ENCODE results near the gene THRB. TPM values are rescaled to one million over a fixed set of nuclear protein-coding genes. Genes with fewer than 3 reads are reported as not detected.

THRB gene
- total RNA-seq, 1 experiment from 2014 or later: 5.8 TPM

DNA sequence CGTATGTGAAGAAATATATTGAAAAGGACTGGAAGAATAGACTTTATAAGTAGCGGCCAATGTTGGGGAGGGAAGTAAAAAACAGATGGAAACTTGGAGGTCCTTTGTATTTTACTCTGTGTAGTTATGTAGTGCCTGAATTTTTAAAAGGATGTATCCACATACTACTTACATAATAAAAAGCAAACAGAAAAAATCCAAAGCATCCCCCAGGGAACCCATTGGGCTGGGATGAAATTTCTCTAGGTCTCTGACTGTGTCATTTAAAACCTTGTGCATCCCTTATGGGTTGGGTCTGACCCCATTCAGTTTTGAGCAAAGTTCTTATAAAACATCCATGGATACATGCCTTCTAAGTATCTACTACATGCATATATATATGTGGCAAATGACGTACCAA lies 408.4 kb downstream of the THRB start:
- DNase-seq (ENCODE audit: low spot score) (no peak), ATAC-seq (no peak)
- Mint-ChIP-seq H3K36me3 (peaks cover 3% of the 10 kb centered on the region; the same call in 1 of the 2 replicates), H3K9me3 (peaks cover 10% of the 10 kb centered on the region), H3K4me1 (peaks cover 6% of the 10 kb centered on the region), H3K27ac (no peak overlapping the region), H3K4me3 (no peak overlapping the region), H3K27me3 (ENCODE audit: low read depth) (no peaks in the 10 kb centered on the region)
- TF ChIP-seq NFE2L1 (CRISPR knock-in tag; IDR thresholded peaks at IDR 0.05) (no peak), GABPB1 (CRISPR knock-in tag; IDR thresholded peaks at IDR 0.05) (no peak), ZNF263 (CRISPR knock-in tag; IDR thresholded peaks at IDR 0.05; ENCODE audit: low read depth) (no peak), GTF2I (CRISPR knock-in tag; conservative IDR thresholded peaks at IDR 0.05) (no peak), NR2C2 (CRISPR knock-in tag; IDR thresholded peaks at IDR 0.05) (no peak)
- CTCF ChIA-PET: no interaction called here
- POLR2A ChIA-PET: no interaction called here

DNA sequence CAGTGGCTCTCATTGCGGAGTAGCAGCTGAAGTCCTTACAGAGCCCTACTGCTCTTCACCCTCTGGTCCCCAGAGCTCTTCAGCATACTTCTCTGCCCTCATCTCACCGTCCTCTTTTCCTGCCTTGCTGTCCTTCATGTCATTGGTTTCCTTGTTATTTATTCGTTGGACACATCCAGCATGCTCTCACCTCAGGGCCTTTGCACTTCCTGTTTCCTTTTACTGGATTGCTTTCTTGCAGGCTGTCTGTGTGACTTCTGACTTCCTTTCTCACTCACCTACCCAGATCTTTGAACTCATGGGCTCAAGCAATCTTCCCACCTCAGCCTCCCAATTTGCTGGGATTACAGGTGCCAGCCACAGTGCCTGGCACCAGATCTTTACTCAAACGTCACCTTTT lies 422.5 kb downstream of the THRB start:
- no peak for ATAC-seq
- no peaks in the 10 kb centered on the region for H3K36me3 Mint-ChIP-seq
- H3K4me1 Mint-ChIP-seq: no peaks in the 10 kb centered on the region
- DNase-seq (ENCODE audit: low spot score): no peak
- no peaks in the 10 kb centered on the region; the same call in 1 of the 2 replicates for H3K27me3 Mint-ChIP-seq (ENCODE audit: low read depth)
- ChIA-PET CTCF (interaction anchor here (0.5 to 1.0 kb wide), 4 partner anchors 16 to 166 kb away, joined by 3 to 4 read pairs (median 3); no protein-coding TSS in a partner anchor), POLR2A (no interaction called here)
- no peak for TF ChIP-seq GRHL2 (CRISPR knock-in tag; IDR thresholded peaks at IDR 0.05; ENCODE audit: insufficient replicate concordance, severe bottlenecking)
- TF ChIP-seq PRRX2 (CRISPR knock-in tag; IDR thresholded peaks at IDR 0.05): no peak
- no peak for TF ChIP-seq EMX1 (CRISPR knock-in tag; IDR thresholded peaks at IDR 0.05)
- TF ChIP-seq ATF2 (CRISPR knock-in tag; IDR thresholded peaks at IDR 0.05; ENCODE audit: borderline replicate concordance, low read depth): no peak
- no peak for TF ChIP-seq ATF3 (CRISPR knock-in tag; conservative IDR thresholded peaks at IDR 0.05)
- no peak for TF ChIP-seq NR2C2 (CRISPR knock-in tag; IDR thresholded peaks at IDR 0.05)
- TF ChIP-seq ATF1 (CRISPR knock-in tag; IDR thresholded peaks at IDR 0.05): no peak
- TF ChIP-seq FOXP4 (CRISPR knock-in tag; IDR thresholded peaks at IDR 0.05): no peak
- TF ChIP-seq ZBTB21 (CRISPR knock-in tag; IDR thresholded peaks at IDR 0.05; ENCODE audit: borderline replicate concordance): no peak
- TF ChIP-seq USF2 (CRISPR knock-in tag; IDR thresholded peaks at IDR 0.05): no peak
- TF ChIP-seq FOXP1 (CRISPR knock-in tag; IDR thresholded peaks at IDR 0.05; ENCODE audit: borderline replicate concordance): no peak
- no peak for TF ChIP-seq ZNF281 (CRISPR knock-in tag; IDR thresholded peaks at IDR 0.05)
- no peak for TF ChIP-seq ZSCAN18 (CRISPR knock-in tag; IDR thresholded peaks at IDR 0.05)
- no peak overlapping the region for H3K27ac Mint-ChIP-seq
- H3K9me3 Mint-ChIP-seq: peaks cover 15% of the 10 kb centered on the region
- no peak overlapping the region for H3K4me3 Mint-ChIP-seq
